GM19193 (cell line): Measurements from ENCODE around the gene CHST15.

ENCODE experiments used
- POLR2A ChIP-seq: IDR thresholded peaks from 4 replicates; pipeline ENCODE4 v1.6.1; 2011; ENCODE audit not compliant: insufficient read depth, insufficient read length; ENCODE audit errors: extremely low read depth

Gene CHST15

DNA sequence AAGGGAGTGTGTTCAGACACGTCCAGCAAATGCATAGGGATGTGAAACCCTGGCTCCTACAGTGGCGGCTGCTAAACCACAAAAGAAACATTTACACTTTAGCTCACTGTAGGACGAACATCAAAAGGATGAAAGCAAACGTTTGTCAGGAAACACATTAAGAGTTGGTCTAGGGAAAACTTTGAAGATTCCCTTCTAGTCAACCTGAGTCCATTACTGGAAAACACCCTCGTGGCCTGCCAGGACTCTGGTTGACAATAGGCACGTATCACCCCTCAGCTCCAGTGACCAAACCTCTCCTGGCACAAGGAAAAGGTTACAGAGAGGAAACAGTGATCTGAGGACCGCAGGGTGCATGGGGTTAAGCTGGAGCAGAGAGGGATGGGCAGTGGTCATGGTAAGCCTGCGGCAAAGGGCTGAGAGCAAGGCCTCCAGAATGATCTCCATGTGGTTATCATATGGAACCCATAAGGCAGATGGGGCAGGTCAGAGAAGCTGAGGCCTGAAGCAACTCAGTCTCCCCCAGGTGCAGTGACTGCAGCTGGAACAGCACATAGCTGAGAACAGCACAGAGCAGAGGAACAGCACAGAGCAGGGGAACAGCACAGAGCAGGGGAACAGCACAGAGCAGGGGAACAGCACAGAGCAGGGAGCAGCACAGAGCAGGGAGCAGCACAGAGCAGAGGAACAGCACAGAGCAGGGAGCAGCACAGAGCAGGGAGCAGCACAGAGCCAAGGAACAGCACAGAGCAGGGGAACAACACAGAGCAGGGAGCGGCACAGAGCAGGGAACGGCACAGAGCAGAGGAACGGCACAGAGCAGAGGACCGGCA, 49.9 kb downstream of the CHST15 start:
- TF ChIP-seq POLR2A, result no peak

DNA sequence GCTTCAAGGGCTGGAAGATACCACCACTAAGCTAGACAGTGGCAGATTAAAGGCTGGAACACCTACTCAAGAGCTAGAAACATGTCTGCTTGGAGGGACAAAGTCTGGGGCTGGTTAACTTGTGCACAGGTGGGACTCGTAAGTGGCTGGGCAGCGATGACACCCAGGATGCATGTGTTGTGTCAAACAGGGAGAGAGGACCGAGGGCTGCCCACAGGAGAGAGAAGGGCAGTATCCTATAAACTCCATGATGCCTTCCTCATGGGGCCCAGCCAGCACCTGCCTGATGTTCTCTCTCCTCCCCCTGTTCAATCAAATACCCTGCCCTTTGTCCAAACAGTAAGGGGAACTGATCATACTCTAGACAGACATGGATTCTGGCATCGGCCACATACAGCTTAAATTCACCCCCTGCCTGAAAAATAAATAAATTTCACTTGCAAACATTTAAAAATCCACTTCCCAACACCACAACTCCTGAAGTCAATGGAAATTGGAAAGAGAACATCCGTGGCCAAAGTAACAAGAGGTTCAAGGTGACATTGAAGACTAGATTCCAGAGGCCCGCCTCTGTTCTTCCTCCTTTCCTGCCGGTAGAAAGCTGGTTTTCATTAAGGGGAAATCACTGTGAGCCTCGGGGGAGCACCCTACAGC, 50.6 kb downstream of the CHST15 start:
- TF ChIP-seq POLR2A, result no peak

DNA sequence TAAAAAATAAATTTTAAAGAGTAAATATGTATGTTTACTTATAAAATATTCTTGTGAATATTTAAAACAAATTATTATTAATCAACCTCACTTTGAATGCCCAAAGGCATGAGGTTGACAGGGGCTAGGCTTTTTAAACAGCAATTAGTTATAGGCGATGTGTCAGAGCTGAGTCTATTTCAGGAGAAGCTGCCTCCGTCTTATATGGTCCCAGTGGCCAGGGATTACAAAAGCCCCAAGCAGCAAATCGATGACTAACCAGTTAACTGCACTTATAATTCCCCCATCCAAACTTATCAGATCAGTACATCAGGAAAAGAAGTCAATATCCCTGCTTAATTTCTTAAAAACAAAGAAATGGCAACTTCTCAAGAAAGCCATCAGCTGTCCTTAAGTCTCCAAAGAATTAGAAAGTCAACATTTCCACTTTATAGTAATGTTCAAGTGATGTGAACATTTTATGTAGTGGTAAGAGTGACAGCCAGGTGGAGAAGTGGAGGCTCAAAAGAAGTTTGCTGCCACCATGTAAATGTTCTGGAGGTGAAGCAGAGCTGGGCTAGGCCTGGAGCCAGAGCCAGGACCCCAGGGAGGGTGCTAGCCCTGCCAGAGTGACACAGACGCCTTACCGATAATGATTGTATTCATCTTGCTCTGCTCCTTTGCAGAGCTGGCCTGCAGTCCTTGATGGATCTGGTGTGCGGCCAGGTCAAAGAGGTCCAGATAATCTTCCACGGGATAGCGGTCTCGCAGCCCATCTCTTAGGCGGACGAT, 51.5 kb downstream of the CHST15 start:
- no peak for TF ChIP-seq POLR2A

DNA sequence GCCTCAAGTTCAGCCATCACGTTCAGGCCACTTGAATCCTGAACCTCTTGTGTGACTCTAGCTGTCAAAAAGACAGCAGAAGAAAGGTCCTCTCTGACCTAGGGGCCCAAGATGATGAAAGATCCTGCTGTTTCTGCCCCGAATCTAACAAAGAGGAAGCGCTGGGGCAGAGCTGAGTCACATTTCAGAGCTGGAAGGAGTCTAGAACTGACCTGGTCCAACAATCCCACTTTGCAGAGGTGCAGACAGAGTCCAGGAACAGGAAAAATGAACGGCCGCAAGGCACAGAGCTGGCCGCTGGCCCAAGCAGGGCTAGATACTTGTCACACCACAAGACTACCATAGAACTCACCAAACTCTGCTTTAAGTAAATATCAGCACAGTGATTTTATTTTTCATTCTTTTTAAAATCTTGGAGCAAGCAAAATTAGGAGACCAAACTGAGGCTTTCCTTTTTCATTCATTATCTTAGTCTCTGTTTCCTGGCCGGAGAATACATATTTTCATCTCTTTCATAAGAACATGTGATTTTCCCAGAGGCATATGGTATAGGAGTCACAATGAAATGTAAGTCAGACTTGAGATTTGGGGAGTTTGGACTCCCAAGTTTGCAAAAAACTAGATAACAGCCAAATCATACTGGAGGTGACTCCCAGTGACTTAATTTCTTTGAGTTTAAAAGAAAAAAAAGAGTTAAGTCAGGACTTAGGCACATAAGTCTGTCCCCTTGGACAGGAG, 52.8 kb downstream of the CHST15 start:
- TF ChIP-seq POLR2A, result no peak

DNA sequence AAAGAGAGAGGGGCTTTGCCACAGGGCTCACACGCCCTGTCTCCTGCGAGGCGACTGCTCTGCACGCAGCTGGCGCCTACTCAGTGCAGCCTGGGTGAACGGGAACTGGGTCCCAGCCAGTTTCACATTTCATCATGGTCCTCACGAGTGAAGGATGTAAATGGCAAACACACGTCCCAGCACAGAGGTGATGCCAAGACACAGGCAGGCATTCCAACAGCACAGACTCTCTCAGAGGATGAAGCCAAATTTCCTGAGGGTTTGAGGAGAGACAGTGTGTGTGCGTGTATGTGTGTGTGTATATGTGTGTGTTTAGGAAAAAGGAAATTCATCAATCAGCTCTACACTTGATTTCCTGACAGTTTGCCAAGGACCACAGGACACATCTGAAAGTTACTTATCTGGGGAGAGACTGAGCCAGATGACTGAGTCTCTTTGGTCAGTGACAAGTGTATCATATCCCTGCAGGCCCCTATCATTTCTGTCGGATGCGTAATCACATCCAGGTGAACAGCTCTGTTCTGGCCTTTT, 53.9 kb downstream of the CHST15 start:
- TF ChIP-seq POLR2A, result no peak

DNA sequence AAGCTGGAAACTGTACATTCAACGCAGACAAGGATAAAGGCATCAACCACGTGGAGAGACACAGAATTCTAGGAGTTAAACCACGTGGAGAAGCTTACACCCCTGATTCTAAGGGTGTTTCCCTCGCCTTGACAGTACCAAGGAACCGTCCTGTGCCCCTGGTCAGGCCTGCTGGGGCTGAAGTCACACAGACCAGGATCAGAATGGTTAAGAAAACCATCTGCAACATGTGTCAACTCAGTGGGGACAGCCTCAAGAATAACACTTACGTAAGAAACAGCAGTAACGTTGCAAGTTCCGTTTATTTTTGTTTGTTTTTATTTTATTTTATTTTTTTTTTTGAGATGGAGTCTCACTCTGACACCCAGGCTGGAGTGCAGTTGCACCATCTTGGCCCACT, 55.6 kb downstream of the CHST15 start:
- no peak for TF ChIP-seq POLR2A

DNA sequence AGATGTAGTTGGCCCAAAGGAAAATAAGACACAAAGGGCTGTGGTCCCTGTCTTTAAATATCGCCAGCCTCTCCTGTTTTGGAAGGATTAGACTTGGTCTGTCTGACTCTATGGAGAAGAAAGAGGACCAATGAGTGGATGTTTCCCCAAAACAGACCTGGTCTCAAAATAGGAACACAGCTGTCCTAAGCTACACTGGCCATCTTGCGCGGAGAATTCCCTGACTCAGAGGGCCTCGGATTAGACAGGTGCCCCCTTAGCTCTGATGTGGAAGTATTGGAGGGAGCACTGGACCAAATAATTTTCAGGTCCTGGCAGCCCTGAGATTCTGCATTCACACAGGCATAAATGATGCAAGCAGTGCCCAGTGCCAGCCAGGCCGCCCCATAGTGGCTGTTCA, 56.1 kb downstream of the CHST15 start:
- no peak for TF ChIP-seq POLR2A

DNA sequence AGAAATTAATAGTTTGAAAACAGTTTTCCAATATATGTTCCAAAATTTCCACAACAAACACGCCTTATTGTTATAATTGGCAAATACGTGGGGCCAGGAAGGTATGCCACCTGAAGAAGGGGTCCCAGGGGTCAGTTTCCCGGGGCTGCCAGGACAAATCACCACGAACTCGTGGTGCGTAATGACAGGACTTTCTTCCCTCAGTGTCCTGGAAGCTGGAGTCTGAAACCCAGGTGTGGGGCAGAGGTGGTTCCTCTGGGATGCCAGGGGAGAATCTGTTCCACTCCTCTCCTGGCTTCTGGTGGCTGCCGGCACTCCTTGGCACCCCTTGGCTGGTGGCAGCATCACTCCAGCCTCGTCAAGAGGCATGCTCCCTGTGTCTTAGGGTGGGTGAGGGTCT, 56.7 kb downstream of the CHST15 start:
- TF ChIP-seq POLR2A, result no peak

DNA sequence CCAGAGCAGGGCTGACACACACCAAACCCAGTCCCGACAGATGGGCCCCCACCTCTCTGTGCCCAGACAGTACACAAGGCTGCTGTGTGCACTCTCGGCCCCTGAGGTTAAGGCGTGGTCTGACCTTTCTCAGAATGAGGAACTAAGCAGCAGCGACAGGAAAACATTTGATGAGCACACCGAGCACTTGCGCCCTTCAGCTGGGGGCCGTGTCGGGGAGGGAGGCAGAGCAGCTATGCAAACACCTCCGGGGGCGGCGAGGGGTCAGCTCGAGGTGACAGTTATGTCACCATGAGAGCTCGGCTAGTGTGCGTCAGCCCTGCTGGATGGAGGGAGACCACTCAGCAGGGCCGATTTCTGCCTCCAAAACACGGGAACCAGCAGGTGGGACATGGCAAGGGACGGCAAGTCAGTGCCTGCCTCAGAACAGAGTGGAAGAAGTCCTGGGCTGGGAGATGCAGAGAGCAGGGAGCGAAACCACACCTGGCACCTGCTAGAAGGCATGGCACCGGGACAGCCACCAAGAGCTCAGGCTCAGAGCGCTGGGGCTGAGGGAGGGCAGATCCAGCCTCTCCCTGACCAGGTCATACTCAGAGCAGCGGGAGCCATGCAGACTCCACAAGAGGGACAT, 57.4 kb downstream of the CHST15 start:
- no peak for TF ChIP-seq POLR2A

DNA sequence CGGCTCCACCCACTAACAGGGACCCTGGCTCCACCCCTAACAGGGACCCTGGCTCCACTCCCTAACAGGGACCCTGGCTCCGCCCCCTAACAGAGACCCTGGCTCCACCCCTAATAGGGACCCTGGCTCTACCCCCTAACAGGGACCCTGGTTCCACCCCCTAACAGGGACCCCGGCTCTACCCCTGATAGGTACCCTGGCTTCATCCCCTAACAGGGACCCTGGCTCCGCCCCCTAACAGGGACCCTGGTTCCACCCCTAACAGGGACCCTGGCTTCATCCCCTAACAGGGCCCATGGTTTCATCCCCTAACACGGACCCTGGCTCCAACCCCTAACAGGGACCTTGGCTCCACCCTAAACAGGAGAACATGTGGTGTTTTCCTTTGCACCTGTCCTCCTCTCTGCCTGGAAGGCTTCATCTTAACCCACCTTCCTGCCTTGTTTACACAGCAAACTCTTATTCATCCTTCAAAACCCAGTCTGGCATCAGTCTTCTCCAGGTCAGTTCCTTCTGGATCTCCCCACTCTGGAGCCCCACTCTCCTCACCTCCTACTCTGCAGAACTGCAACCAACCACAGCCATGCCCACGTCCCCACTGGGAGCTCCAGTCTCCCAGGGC, 58.0 kb downstream of the CHST15 start:
- no peak for TF ChIP-seq POLR2A

DNA sequence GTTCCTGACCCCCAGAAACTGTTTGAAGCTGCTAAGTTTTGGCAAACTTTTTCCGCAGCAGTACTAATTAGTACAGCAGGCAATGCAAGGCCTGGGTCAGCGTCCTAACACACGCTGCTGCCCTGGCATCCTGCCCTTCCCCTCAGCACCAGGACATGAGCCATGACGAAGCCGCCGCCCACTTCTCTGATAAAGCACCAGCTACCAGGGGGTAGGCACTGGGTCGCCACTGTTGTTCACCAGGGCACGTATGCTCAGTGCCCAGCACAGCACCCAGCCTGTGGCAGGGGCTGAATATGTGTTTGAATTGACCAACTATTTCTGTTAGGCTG, 59.5 kb downstream of the CHST15 start:
- no peak for TF ChIP-seq POLR2A

DNA sequence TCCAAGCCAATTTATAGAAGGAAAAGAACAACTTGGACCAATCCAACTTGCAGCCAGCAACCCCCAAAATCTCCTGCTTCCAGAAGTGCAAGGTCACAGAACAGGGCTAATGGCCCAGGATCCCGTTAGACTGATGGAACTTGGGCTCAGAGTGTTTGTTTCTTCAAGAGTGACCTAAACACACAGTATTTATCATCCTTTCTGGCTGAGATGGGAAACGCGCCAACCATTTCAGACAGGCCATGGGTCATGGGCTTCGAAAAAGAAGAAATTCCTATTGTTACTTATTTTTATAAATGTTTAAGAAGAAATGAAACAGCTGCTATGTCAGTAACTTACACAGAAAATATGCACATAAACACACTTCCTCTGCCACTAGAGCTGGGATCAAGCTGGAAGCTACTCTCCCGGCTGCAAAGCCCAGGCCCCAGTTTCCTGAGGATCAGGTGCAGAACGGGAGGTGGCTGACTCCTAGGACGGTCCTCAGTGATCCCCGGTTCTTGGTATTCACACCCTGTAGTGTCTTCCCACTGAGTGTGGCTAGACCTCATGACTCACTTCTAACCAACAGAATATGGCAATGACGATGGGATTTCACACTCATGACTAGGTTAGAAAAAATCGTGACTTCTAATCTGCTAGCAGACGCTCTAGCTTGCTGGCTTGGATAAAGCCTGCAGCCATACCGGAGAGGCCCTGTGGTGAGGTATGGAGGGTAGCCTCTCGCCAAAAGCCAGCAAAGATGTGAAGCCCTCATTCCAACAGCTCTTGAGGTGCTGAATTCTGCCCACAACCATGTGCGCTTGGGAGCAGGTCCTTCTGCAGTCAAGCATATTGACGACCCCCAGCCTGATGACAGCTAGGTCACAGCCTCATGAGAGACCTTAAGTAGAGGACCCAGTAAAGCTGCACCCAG, 60.2 kb downstream of the CHST15 start:
- TF ChIP-seq POLR2A, result no peak
